NCI-H82 treated with DMSO at 0.1 percent for 48 hours (cell line): ENCODE results near the gene PVR.
"Not testable (repeated sequence)": the region's sequence is repeated elsewhere in the genome, so short reads cannot be mapped to it uniquely, and the experiment has no call there.

Experiments
- DNase-seq: peaks from one replicate; lab custom pipeline; 2025; ENCODE audit not compliant: unreplicated experiment; lab: John Stamatoyannopoulos, UW

PVR gene

GRCh38 chr19:44643605-44644401 lies at the start of gene PVR:
PVR (plus strand) TSS chr19:44643910; CDS start chr19:44644097, 187 bp downstream.
- DNase-seq: peak; percentile 40

- no peak for DNase-seq
These were observed 47.1 kb upstream of the PVR start for GRCh38 chr19:44596428-44597130.

- DNase-seq: no peak
These were observed 46.6 kb upstream of the PVR start for GRCh38 chr19:44597131-44597491.

GRCh38 chr19:44598355-44598754 lies 45.4 kb upstream of the PVR start:
- DNase-seq: no peak

- peak; percentile 9 for DNase-seq
These were observed 44.8 kb upstream of the PVR start for GRCh38 chr19:44598880-44599279.

GRCh38 chr19:44600466-44600865 lies 43.2 kb upstream of the PVR start:
- DNase-seq: no peak

GRCh38 chr19:44602081-44602480 lies 41.6 kb upstream of the PVR start:
- DNase-seq: no peak

GRCh38 chr19:44603201-44603945 lies 40.3 kb upstream of the PVR start:
- no peak for DNase-seq

- DNase-seq: no peak
These were observed 39.5 kb upstream of the PVR start for GRCh38 chr19:44604241-44604640.

- no peak for DNase-seq
These were observed 38.2 kb upstream of the PVR start for GRCh38 chr19:44605547-44605946.

GRCh38 chr19:44607049-44607448 lies 36.7 kb upstream of the PVR start:
- DNase-seq: no peak

- no peak for DNase-seq
These were observed 35.8 kb upstream of the PVR start for GRCh38 chr19:44607917-44608316.

GRCh38 chr19:44608391-44608821 lies 35.3 kb upstream of the PVR start:
- DNase-seq: no peak

- DNase-seq: no peak
These were observed 34.5 kb upstream of the PVR start for GRCh38 chr19:44609219-44609618.

- not testable (repeated sequence) for DNase-seq
These were observed 33.2 kb upstream of the PVR start for GRCh38 chr19:44610497-44610896.

- DNase-seq: no peak
These were observed 31.9 kb upstream of the PVR start for GRCh38 chr19:44611812-44612295.

GRCh38 chr19:44613295-44614178 lies 30.2 kb upstream of the PVR start, which contains the start of gene IGSF23:
IGSF23 (plus strand) TSS chr19:44613563; CDS start chr19:44613646, 83 bp downstream.
- DNase-seq: no peak

GRCh38 chr19:44614313-44614712 lies 29.4 kb upstream of the PVR start:
- DNase-seq: no peak

GRCh38 chr19:44615863-44616247 lies 27.9 kb upstream of the PVR start:
- no peak for DNase-seq

GRCh38 chr19:44617110-44617880 lies 26.4 kb upstream of the PVR start:
- no peak for DNase-seq
